Superior temporal gyrus (tissue), 1 donor: ENCODE measurements around the gene FKBP14.

Experiments used
- DNase-seq: peaks from one replicate; pipeline ENCODE4 v3.0.0-alpha.2; 2016; ENCODE audit errors: extremely low spot score

FKBP14 gene

DNA sequence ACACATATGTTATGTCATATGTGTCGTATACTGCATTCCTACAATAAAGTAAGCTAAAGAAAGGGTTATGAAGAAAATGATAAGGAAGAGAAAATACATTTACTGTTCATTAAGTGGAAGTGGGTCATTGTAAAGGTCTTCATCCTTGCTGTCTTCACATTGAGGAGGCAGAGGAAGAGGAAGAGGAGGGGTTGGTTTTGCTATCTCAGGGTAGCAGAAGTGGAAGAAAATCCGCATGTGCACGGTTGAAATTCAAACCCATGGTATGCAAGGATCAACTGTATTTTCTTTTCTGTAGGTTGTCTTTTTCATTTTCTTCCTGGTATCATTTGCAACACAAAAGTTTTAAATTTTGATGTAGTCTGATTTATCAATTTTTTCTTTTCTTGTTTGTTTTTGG lies 8.0 kb upstream of the FKBP14 start:
- DNase-seq = no peak

GRCh38 chr7:30032310-30033125 lies 6.0 kb upstream of the FKBP14 start:
- DNase-seq = no peak

- no peak for DNase-seq
Measured at GRCh38 chr7:30029696-30030095, 3.2 kb upstream of the FKBP14 start.

DNA sequence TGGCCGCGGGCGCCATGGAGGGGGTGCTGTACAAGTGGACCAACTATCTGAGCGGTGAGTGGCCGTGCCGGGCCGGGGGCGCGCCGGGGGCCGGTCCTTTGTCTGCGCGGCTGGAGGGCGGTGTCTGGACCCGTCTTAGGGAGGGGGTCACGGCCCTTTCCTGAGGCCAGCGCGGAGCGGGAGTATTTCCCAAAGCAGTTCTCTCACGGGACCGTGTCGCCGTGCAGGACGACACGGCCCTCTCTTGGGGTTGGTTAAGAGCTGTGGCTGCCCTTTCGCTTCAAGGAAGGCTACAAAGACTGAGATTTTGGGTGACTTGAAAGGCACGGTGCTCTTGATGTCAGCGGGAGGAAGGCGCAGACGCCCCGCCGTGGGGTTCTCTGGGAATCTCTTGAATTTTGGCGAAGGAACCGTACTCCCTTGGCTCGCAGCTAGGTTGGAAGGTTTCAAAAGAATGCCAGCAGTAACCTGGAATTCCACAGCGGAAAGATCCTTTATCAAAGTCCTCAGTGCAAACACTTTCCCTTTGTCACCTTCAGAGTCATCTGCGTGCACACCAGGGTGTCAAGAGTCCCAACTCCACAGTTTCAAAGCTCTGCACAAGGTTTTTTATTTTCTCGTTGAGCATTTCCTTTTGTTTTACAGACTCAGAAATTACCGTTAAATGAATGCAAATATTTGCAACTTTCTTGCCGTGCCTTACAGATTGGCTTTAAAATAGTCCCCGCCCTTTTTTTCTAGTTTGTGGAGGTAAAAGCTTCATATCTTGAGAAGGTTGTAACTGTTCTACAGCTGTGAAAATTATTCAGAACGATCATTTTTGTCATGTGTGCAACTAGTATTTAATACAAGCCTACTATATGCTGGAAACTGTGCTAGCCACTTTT lies 2.5 kb upstream of the FKBP14 start:
- DNase-seq = peak; percentile 50

- peak; percentile 91 for DNase-seq
Measured at GRCh38 chr7:30028216-30028748, 1.8 kb upstream of the FKBP14 start, which contains the start of gene PLEKHA8. TSS of gene PLEKHA8 (plus strand) at chr7:30028412. CDS start at chr7:30028763, 351 bp downstream.

DNA sequence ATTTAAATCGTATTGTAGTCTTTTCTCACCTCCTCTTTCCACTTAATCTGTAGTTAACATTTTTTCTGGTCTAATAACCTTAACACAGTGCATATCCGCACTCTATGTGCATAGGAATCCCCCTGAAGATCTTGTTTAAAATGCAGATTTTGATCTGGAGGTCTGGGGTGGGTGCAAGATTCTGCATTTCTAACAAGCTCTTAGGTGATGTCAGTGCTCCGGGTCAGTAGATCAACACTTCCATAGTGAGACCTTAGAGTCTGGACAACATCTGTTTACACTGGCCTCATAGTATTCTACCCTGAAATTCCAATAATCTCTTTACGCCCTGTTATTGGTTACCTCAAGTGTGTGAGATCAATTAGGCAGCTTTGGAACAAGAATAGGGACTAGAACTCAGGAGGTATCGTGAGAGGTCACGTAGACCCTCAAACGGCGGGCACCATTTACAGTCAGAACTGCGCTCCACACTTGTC lies 1.3 kb upstream of the FKBP14 start:
- DNase-seq = peak; percentile 74

DNA sequence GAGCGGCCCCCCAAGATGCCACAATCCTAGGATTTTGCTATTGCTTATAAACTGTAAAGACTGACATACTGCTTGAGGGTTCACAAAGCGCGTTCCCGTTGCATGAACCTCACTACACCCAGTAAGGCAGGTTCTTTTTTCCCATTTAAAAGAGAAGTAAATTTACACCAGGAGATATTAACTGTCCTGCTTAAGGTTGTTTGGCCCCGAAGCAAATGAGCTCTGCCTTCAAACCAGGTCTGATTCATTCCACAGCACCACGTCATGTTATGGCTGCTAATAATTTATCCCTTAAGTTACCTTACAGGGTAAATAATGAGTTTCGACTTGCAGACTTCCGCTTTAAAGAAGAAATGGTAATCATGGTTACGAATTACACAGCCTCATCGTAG lies 559 bp upstream of the FKBP14 start:
- no peak for DNase-seq

- no peak for DNase-seq
Measured at GRCh38 chr7:30023524-30023923, 3.0 kb downstream of the FKBP14 start.

DNA sequence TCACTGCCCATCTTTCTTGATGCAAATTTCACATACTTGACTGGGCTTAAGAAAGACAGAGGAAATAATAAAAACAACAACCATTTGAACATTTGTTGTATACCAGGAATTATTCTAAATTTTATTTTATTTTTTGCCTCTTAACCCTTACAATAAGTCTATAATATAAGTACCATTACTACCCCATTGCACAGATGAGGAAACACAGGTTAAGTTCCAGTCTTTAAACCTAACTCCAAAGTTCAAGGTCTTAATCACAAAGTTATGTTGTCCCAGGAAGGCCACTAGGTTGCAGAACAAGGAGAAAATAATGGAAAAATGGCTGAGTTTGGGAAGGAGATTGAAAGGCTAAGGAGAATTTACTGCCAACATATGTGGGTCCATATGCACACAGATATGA lies 3.5 kb downstream of the FKBP14 start:
- no peak for DNase-seq

DNA sequence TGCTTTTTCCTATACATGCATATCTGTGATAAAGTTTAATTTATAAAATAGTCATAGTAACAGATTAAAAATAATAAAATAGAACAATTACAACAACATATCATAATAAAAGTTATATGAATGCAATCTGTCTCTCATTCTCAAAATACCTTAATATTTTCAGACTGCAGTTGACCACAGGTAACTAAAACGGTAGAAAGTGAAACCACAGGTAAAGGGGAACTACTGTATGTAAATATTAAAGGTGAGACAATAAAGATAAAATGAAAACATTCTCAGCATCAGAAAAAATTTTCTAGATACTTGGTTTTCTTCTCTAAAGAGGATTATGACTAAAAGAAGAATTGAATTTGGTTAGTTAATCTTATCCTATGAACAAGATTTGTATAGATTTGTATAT lies 6.0 kb downstream of the FKBP14 start:
- no peak for DNase-seq

DNA sequence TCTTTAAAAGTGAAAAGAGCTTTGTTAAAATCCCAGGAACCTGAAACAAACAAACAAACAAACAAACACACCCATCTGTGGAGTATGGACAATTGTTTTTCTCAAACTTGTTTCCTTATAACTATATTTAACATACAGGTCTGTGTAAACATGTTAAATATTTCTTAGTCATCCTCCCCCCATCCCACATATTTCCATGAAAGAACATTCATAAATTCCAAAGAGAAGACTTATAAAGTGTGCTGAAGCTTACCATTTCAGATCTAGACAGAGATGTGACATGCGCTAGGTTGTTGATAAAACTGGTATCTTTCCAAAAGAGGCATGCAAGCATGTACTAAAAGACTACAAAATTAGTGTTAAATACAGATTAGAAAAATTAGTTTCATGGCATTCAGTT lies 6.5 kb downstream of the FKBP14 start:
- no peak for DNase-seq

DNA sequence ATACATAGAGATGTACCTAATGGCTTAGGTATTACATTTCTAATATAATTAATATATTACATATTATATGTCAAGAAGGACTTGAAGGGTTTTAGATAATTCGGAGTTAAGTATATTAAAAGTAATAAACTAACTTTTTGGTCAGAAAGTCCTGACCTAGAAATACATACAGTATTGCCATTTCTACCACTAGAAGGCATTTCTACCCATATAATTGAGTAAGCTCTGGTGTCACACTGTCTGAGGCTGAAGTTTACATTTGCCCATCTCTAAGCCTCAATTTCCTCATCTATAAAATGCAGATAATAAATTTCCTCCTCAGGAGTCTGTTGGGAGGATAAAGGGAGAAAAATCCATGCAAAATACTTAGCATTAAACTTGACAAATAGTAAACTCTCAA lies 7.1 kb downstream of the FKBP14 start:
- peak; percentile 10 for DNase-seq

DNA sequence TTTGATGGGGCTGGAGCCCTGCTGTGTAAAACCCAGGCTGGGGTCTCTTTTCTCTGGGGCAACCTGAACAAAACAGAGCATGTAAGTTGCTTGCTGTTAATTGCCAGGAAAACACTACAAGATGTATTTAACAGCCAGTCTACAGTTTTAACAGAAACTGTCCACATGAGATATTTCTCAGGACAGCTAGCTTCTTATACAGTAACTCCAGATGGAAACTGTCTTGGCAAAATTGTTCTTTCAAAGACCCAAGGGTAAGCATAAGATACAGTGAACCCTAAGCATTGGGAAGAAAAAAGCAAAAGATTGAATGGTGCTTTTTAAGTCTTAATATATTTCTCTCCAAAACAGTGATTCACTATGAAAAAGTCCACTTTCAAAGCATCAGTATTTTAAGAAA lies 8.1 kb downstream of the FKBP14 start:
- no peak for DNase-seq

- no peak for DNase-seq
Measured at GRCh38 chr7:30012757-30013156, 13.7 kb downstream of the FKBP14 start.

- no peak for DNase-seq
Measured at GRCh38 chr7:30010021-30010420, 16.5 kb downstream of the FKBP14 start.

DNA sequence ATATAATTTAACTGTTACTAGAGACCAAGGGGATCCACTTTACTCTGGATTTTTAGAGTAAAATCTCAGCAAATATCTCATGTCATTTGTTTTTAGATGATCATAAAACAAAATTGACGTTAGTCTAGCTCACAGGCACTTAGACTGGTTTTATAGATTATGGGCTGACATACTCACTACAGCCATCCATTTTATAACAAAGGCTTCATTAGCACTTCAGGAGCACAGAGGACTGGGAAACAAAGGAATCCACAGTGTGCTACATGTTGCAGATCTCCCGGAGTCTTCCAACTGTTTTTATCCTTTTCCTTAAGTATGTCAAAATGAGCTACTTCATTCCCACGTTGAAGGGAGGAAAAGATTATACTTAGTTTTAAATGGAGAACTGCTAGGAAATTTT lies 21.0 kb downstream of the FKBP14 start:
- peak; percentile 45 for DNase-seq

GRCh38 chr7:30003098-30003497 lies 23.4 kb downstream of the FKBP14 start:
- no peak for DNase-seq

- no peak for DNase-seq
Measured at GRCh38 chr7:30001998-30002397, 24.5 kb downstream of the FKBP14 start.

DNA sequence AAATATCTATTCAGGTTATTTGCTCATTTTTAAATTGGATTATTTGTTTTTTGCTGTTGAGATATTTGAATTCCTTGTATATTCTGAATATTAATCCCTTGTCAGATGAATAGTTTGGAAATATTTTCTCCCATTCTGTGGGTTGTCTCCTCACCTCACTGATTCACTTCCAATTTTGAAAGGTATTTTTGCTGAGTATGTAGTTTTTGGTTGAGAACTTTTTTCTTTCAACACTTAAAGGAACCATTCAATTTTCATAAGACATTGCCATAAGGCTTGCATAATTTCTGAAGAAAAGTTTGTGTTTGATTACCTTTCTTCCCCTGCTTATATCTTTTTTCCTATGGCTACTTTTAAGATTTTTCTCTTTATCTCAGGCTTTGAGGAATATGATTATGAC lies 28.0 kb downstream of the FKBP14 start:
- DNase-seq = no peak

DNA sequence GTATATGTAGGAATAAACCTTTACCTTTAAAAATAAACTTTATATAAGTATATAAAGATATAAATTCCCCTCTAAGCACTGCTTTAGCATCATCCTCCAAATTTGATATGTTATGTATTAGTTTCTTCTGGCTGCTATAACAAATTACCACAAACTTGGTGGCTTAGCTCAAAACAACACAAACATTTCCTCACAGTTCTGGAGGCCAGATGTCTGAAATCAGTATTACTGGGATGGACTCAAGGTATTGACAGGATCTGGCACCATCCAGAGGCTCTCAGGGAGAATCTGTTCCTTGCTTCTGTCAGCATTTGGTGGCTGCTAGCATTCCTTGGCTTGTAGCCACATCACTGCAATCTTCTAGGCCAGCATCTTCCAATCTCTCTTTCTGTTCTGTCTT lies 30.2 kb downstream of the FKBP14 start:
- DNase-seq = no peak

- DNase-seq = no peak
Measured at GRCh38 chr7:29995652-29996051, 30.9 kb downstream of the FKBP14 start.

GRCh38 chr7:29993140-29993539 lies 33.4 kb downstream of the FKBP14 start:
- DNase-seq = no peak
